ENCODE data around the gene PCNP.
"Not testable (repeated sequence)": the region's sequence is repeated elsewhere in the genome, so short reads cannot be mapped to it uniquely, and the experiment has no call there.

The PCNP gene

DNA sequence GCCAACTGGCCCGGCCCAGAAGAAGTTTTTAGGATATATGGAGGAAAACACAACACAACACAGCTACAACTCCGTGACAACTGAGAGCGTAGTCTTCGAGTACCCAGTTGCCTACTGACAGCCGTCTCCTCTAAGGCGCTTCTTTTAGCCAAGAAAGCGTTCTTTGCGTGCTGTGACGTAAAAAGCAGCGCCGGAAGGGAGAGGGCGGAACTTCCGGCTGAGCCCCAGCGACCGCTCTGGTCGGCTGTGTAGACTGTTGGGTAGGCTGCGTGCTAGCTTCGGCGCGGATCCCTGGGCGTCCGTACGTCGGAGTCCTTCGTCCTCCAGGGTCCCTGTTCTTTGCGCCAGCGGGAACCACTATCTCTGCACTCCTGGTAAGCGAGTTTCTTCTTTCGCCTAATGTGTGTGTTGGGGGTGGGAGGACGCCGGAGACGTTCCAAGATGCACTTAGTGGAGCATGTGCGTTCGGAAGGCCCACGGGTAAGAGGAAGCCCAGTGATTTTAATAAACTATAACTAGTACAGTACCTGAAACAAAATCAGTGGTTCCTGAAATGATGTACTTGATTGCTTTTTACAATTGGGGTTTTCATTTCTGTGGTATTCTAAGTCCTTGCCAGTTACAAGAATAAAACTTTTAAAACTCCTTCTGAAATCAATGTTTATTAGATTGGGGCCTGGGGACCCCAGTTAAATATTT lies 12.2 kb upstream of the PCNP start, which contains the start of gene TRMT10C:
Gene TRMT10C, plus strand, starts transcription at position 239 of the 699 bp plus-strand sequence. CDS start 2,914 bp downstream, outside the sequence.
- Histone ChIP-seq H3K27me3 (no peaks in the 10 kb centered on the region), H3K27ac (peak within 1 kb of the TSS; percentile 84), H3K4me1 (peaks cover 20% of the 10 kb centered on the region), H3K4me3 (peak within 1 kb of the TSS; percentile 83), H3K9ac (peak within 1 kb of the TSS; percentile 88), H3K9me3 (no peaks in the 10 kb centered on the region), H4K20me1 (peaks cover 46% of the 10 kb centered on the region), H3K36me3 (peaks cover 37% of the 10 kb centered on the region), H3K4me2 (peak within 1 kb of the TSS; percentile 91)
- no peak for TF ChIP-seq Cebpa-rat (IDR thresholded peaks at IDR 0.05)

DNA sequence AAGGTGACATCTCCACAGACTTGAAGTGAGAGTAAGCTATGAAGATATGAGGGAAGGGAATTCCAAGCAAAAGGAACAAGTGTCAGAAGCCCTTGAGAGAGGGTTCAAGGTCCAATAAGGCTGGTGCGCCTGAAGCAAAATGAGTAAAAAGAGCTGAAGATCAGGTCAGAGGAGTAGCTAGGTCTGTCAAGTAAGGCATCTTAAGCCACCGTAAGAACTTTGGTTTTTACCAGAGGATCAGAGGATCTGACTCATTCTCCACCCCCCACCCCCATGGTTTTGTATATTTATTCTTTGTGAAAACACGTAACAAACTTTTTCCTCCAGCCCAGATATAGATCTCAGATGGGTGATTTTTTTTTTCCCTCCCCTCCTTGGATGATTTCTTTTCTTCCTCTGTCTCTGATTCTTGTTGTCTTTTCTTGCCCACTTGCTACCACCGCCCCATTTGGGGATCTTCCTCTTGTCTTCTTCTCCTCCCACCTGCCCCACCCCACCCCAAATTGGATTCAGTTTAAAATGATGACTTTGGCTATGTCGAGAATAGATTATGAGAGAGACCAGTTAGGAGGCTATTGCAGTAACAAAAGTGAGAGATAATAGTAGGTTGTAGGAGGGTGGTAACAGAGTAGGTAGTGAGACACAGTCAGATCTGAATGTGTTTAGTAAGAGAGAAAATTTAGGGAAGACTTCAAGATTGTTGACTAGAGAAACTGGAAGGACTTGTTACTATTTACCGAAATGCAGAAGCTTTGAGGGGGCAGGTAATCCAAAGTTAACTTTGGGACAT lies 6.3 kb upstream of the PCNP start:
- Histone ChIP-seq H4K20me1 (peaks cover 51% of the 10 kb centered on the region), H3K27me3 (no peaks in the 10 kb centered on the region), H3K27ac (no peak overlapping the region), H3K36me3 (peaks cover 46% of the 10 kb centered on the region), H3K4me3 (no peak overlapping the region), H3K4me1 (peaks cover 17% of the 10 kb centered on the region), H3K9me3 (no peaks in the 10 kb centered on the region), H3K9ac (no peak overlapping the region), H3K4me2 (no peak overlapping the region)
- no peak for TF ChIP-seq Cebpa-rat (IDR thresholded peaks at IDR 0.05)

DNA sequence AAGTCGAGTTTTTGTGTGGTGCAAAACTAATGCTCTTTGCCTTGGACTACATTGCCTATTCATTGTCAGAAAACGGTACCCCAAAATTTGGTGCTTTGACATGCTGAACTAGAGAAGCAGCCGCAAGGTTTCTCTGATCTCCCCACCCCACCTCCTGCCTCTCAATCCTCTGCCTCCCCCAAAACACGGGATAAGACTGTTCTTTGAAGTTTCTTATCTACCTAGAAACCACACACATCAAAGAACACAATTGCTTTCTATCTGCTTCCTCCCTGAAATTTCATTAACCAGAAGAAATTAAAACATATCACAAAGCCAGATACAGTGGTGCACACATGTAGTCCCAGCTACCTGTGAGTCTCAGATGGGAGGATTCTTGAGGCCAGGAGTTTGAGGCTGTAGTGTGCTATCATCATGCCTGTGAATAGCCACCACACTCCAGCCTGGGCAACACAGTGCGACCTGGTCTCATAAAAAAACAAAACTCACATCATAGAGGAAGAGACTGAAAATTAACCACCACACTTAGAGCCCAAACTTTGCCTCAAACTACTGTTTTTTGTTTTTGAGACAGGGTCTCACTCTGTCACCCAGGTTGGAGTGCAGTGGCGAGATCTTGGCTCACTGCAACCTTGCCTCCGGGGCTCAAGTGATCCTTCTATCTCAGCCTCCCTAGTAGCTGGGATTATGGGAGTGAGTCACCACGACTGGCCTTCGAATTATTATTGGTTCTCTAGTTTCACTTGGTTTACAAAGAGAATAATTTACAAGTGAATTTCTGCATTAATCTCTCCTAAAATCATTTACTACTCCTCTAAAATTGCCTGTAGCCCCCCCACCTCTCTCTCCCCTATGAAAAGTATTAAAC lies 2.7 kb upstream of the PCNP start:
- H3K4me3 ChIP-seq: no peak overlapping the region
- H3K4me2 ChIP-seq: no peak overlapping the region
- TF ChIP-seq Cebpa-rat (IDR thresholded peaks at IDR 0.05): no peak
- H4K20me1 ChIP-seq: peaks cover 27% of the 10 kb centered on the region
- no peak overlapping the region for H3K27ac ChIP-seq
- H3K27me3 ChIP-seq: no peaks in the 10 kb centered on the region
- peaks cover 26% of the 10 kb centered on the region for H3K4me1 ChIP-seq
- no peaks in the 10 kb centered on the region for H3K9me3 ChIP-seq
- H3K36me3 ChIP-seq: peaks cover 16% of the 10 kb centered on the region
- no peak overlapping the region for H3K9ac ChIP-seq

DNA sequence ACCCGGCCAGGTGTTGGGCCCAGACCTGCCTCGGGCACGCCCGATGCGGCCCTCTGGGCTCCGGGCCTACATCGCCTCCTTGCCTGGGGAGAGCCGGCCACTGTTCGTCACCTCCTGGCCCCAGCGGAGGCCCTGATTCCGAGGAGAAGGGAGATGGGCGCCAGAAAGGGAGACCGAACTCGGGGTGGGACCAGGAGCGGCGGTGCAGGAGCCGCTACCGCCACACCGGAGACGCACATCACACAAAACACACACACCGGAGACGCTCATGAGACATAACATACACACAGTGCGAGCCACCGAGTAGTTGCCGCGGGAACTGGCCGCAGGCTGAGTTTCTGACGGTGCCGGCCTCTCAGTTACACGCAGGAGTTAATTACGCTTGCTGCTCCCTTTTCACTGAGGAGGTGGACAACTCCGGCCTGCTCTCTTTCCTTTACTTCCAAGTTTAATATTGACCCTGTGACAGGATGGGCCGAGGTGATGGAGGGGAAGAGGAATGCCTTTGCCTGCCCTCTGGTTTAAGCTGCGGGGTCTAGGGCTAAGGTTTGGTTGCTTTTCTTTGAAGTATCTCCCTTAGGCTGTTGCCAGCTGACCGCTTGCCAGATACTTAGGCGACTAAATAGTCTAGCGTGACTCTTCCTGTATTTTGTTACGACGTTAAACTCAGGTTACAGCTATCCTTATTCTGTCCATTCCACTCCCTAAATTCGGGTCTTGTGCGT lies 570 bp downstream of the PCNP start:
- H4K20me1 ChIP-seq: peaks cover 44% of the 10 kb centered on the region
- no peaks in the 10 kb centered on the region for H3K9me3 ChIP-seq
- TF ChIP-seq Cebpa-rat (IDR thresholded peaks at IDR 0.05): no peak
- H3K36me3 ChIP-seq: peaks cover 31% of the 10 kb centered on the region
- peaks cover 41% of the 10 kb centered on the region for H3K4me1 ChIP-seq
- peak overlapping the region; percentile 99 for H3K9ac ChIP-seq
- peak overlapping the region; percentile 96 for H3K27ac ChIP-seq
- H3K27me3 ChIP-seq: no peaks in the 10 kb centered on the region
- H3K4me2 ChIP-seq: peak overlapping the region; percentile 75
- peak overlapping the region; percentile 85 for H3K4me3 ChIP-seq

DNA sequence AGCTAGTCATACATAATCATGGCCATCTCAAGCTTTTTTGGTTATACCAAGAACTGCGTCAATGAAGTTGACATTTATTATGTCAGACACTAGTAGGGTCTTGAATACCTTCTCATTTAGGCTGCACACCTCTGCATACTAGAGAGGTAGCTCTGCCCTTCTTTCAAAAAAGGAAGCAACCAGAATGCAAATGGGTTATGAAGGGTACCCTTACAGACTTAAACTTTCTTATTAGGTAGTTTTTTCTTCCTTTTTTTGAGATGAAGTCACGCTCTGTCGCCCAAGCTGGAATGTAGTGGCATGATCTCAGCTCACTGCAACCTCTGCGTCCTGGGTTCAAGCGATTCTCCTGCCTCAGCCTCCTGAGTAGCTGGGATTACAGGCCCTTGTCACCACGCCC lies 3.3 kb downstream of the PCNP start:
- Histone ChIP-seq H3K4me1 (peaks cover 39% of the 10 kb centered on the region), H3K27ac (no peak overlapping the region), H3K4me2 (peak overlapping the region; percentile 33), H4K20me1 (peaks cover 72% of the 10 kb centered on the region), H3K9me3 (no peaks in the 10 kb centered on the region), H3K36me3 (peaks cover 47% of the 10 kb centered on the region), H3K27me3 (no peaks in the 10 kb centered on the region), H3K4me3 (no peak overlapping the region), H3K9ac (no peak overlapping the region)
- no peak for TF ChIP-seq Cebpa-rat (IDR thresholded peaks at IDR 0.05)

DNA sequence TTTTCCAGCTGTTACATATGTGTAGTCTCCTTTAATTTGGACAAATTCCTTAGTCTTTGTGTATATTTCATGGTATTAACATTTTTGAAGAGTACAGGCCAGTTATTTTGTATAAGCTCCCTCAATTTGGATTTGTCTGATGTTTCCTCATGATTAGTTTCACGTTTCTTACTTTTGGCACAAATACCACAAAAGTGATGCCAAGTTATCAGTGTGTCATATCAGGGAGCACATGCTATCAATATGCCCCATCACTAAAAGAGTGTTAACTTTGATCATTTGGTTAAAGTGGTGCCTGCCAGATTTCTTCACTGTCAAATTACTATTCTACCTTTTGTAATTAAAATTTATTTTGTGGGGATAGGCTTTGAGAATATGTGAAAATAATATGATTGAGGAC lies 14.6 kb downstream of the PCNP start:
- Histone ChIP-seq H3K9me3 (no peaks in the 10 kb centered on the region), H3K4me1 (no peaks in the 10 kb centered on the region), H3K36me3 (peaks cover 89% of the 10 kb centered on the region), H3K27me3 (no peaks in the 10 kb centered on the region), H4K20me1 (peaks cover 87% of the 10 kb centered on the region), H3K4me3 (no peak overlapping the region), H3K27ac (no peak overlapping the region), H3K4me2 (no peak overlapping the region), H3K9ac (no peak overlapping the region)
- TF ChIP-seq Cebpa-rat (IDR thresholded peaks at IDR 0.05): no peak

DNA sequence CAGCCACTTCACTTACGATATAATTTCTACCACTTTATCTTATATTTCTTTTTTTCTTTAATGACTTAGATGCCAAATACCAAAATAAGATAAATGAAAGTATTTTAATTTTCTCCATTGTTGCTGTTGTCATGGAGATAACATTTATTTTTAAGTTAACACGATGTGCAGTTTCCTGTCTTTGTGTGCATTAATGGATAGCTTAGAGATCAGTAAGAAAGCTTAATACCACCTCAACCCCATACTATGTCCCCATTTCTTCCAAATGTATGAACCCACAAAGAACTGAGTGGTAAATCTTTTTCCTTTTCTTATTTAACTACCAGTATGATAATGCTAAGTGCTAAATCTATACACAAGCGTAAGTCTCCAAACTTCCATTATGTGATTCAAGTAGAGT lies 17.1 kb downstream of the PCNP start:
- no peak overlapping the region for H3K4me3 ChIP-seq
- no peak for TF ChIP-seq Cebpa-rat (IDR thresholded peaks at IDR 0.05)

DNA sequence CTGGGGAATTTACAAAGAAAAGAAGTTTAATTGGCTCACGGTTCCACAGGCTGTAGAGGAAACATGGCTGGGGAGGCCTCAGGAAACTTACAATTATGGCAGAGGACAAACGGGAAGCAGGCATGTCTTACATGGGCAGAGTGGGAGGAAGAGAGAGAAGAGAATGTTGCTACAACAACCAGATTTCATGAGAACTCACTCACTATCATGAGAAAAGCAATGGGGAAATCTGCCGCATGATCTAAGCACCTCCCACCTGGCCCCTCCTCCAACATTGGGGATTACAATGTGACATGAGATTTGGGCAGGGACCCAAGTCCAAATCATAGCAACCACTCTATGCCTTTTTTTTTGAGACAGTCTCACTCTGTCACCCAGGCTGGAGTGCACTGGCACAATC lies 28.8 kb downstream of the PCNP start:
- no peak for TF ChIP-seq Cebpa-rat (IDR thresholded peaks at IDR 0.05)
- H3K27ac ChIP-seq: no peak overlapping the region
- H3K4me3 ChIP-seq: no peak overlapping the region

More for the DNA sequence above, 17.1 kb downstream of the PCNP start:
- Histone ChIP-seq H3K9ac (no peak overlapping the region), H3K4me2 (no peak overlapping the region), H3K9me3 (no peaks in the 10 kb centered on the region), H3K4me1 (no peaks in the 10 kb centered on the region), H3K36me3 (peaks cover 91% of the 10 kb centered on the region), H3K27me3 (no peaks in the 10 kb centered on the region), H3K27ac (no peak overlapping the region), H4K20me1 (peaks cover 63% of the 10 kb centered on the region)

DNA sequence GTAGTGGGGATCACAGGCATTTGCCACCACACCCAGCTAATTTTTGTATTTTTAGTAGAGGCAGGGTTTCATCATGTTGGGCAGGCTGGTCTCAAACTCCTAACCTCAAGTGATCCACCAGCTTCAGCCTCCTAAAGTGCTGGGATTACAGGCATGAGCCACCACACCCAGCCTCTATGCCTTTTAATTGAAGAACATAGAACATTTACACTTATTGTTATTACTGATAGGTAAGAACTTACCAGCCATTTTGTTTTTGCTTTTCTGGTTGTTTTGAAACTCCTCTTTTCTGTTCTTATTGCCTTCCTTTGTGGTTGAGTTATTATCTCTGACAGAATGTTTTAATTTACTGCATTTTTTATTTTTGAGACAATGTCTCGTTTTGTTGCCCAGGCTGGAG lies 29.2 kb downstream of the PCNP start:
- Histone ChIP-seq H3K9me3 (peaks cover 7% of the 10 kb centered on the region; the same call in 1 of the 2 replicates), H3K9ac (no peak overlapping the region), H3K4me3 (no peak overlapping the region), H4K20me1 (no peaks in the 10 kb centered on the region), H3K27ac (no peak overlapping the region), H3K27me3 (no peaks in the 10 kb centered on the region), H3K36me3 (peaks cover 13% of the 10 kb centered on the region), H3K4me2 (no peak overlapping the region), H3K4me1 (no peaks in the 10 kb centered on the region)
- no peak for TF ChIP-seq Cebpa-rat (IDR thresholded peaks at IDR 0.05)

More for the DNA sequence above, 28.8 kb downstream of the PCNP start:
- Histone ChIP-seq H3K4me1 (no peaks in the 10 kb centered on the region), H3K27me3 (no peaks in the 10 kb centered on the region), H3K9ac (no peak overlapping the region), H4K20me1 (no peaks in the 10 kb centered on the region), H3K36me3 (peaks cover 13% of the 10 kb centered on the region), H3K9me3 (peaks cover 7% of the 10 kb centered on the region; the same call in 1 of the 2 replicates), H3K4me2 (no peak overlapping the region)

DNA sequence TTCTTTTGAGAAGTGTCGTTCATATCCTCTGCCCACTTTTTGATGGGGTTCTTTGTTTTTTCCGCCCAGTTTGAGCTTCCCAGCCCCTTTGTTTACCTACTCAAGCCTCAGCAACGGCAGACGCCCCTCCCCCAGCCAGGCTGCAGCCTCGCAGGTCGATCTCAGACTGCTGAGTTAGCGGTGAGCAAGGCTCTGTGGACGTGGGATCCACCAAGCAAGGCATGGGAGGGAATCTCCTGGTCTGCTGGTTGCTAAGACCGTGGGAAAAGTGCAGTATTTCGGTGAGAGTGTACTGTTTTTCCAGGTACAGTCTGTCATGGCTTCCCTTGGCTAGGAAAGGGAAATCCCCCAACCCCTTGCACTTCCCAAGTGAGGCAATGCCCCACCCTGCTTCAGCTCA lies 31.4 kb downstream of the PCNP start:
- H3K9me3 ChIP-seq, H3K4me3 ChIP-seq, H3K27ac ChIP-seq, H3K4me2 ChIP-seq, H3K4me1 ChIP-seq, H4K20me1 ChIP-seq, H3K9ac ChIP-seq, H3K36me3 ChIP-seq, H3K27me3 ChIP-seq: not testable (repeated sequence)

Data from BLaER1 (cell line).